ENCODE results near the gene CCDC136. TPM values are rescaled to one million over a fixed set of nuclear protein-coding genes. Genes with fewer than 3 reads are reported as not detected.

CCDC136 gene
- total RNA-seq (2021; ENCODE audit: unreplicated experiment) = 1.1 TPM
- 0.38 TPM for polyA plus RNA-seq (2012; ENCODE audit: insufficient read length)
- percentile 30 among the genes with signal in this experiment for Bru-seq, nascent RNA
- BruChase-seq, experiment 1, labeled RNA remaining after a 2-hour chase = percentile 37 among the genes with signal in this experiment
- percentile 32 among the genes with signal in this experiment for BruChase-seq, experiment 2, labeled RNA remaining after a 6-hour chase
- long read RNA-seq = 0 reads

- no peaks in the 10 kb centered on the region for H3K9me3 ChIP-seq (ENCODE audit: control insufficient read depth, insufficient read depth, low read depth, low read length)
- ChIA-PET CTCF (no interaction called here), POLR2A (no interaction called here)
- H3K4me1 ChIP-seq (ENCODE audit: control insufficient read depth, insufficient read depth, low read length) = no peaks in the 10 kb centered on the region; the same call in 1 of the 2 replicates
- H3K4me3 ChIP-seq (ENCODE audit: low read depth in 2 of 2, low read length in 2 of 2) = peak within 1 kb of the TSS; percentile 63 to 65
- H3K27me3 ChIP-seq (ENCODE audit: control insufficient read depth, insufficient read depth, low read length) = peaks cover 14% of the 10 kb centered on the region
- intact Hi-C loops (cut with micrococcal nuclease; ENCODE audit: unreplicated experiment) (loop anchor here (5.0 kb wide), 1 partner anchor 91 kb away; no protein-coding TSS in a partner anchor), in situ Hi-C loops (cut with HindIII; ENCODE audit: low pct_unique_long_range_greater_than_20kb, low sequenced_read_pairs) (no loop called here)
- peak; percentile 89 for ATAC-seq
- TF ChIP-seq POLR2AphosphoS5 (IDR thresholded peaks at IDR 0.05; ENCODE audit: low read depth, low read length) (no peak), REST (IDR thresholded peaks at IDR 0.05; ENCODE audit: insufficient read depth in 1 of 2, low read depth in 2 of 2, low read length in 1 of 2) (no peak)
- H3K27ac ChIP-seq (ENCODE audit: low read length) = no peak within 1 kb of the TSS
- BruUV-seq (replicated peaks) = no TSS peak
- no peaks in the 10 kb centered on the region; the same call in 1 of the 2 replicates for H3K36me3 ChIP-seq (ENCODE audit: control insufficient read depth, insufficient read depth, low read length)
- DNase-seq (ENCODE audit: low read depth, low spot score) = no peak
Observed at GRCh38 chr7:128791121-128791971, at the start of gene CCDC136. Gene CCDC136 (plus strand): TSS chr7:128791968. CDS start chr7:128792412, 444 bp downstream.

GRCh38 chr7:128742206-128742605 is 49.6 kb upstream of the CCDC136 start:
- no peak for ATAC-seq
- H3K36me3 ChIP-seq (ENCODE audit: control insufficient read depth, insufficient read depth, low read length) = peaks cover 5% of the 10 kb centered on the region
- no peak overlapping the region for H3K4me3 ChIP-seq (ENCODE audit: low read depth in 2 of 2, low read length in 2 of 2)
- H3K27ac ChIP-seq (ENCODE audit: low read length) = no peak overlapping the region
- in situ Hi-C loops (cut with HindIII; ENCODE audit: low pct_unique_long_range_greater_than_20kb, low sequenced_read_pairs) = no loop called here
- BruUV-seq (replicated peaks) = no TSS peak
- no peaks in the 10 kb centered on the region for H3K9me3 ChIP-seq (ENCODE audit: control insufficient read depth, insufficient read depth, low read depth, low read length)
- peaks cover 29% of the 10 kb centered on the region for H3K4me1 ChIP-seq (ENCODE audit: control insufficient read depth, insufficient read depth, low read length)
- no peaks in the 10 kb centered on the region for H3K27me3 ChIP-seq (ENCODE audit: control insufficient read depth, insufficient read depth, low read length)
- no peak for TF ChIP-seq SIN3A (IDR thresholded peaks at IDR 0.05; ENCODE audit: borderline replicate concordance, insufficient read depth, low read depth, low read length)
- TF ChIP-seq CTCF (IDR thresholded peaks at IDR 0.05) = no peak
- no peak for TF ChIP-seq TCF7L2 (IDR thresholded peaks at IDR 0.05; ENCODE audit: low read depth, low read length)
- intact Hi-C loops (cut with micrococcal nuclease; ENCODE audit: unreplicated experiment) = no loop called here
- CTCF ChIA-PET = no interaction called here
- POLR2A ChIA-PET = interaction anchor here (0.9 kb wide), 1 partner anchor 13 kb away, joined by 3 read pairs; no protein-coding TSS in a partner anchor
- peak; percentile 8 for DNase-seq (ENCODE audit: low read depth, low spot score)

All from Panc1 (cell line).